Ectodermal cell (in vitro differentiated cells): ENCODE data around the gene SBK2.

Experiments
- H3K27ac ChIP-seq: 2 replicates; pipeline ENCODE4 v1.7.0; 2013; ENCODE audit warnings: mild to moderate bottlenecking, low read depth, low read length; ENCODE audit not compliant: insufficient read depth, poor library complexity, severe bottlenecking
- H3K27me3 ChIP-seq: 2 replicates; pipeline ENCODE4 v1.7.0; 2013; ENCODE audit warnings: mild to moderate bottlenecking, low read length; ENCODE audit not compliant: insufficient read depth, control insufficient read depth, poor library complexity, severe bottlenecking
- H3K36me3 ChIP-seq: one replicate; pipeline ENCODE4 v1.7.0; 2013; ENCODE audit warnings: low read length; ENCODE audit not compliant: control insufficient read depth, insufficient read depth
- H3K4me1 ChIP-seq: one replicate; pipeline ENCODE4 v1.7.0; 2013; ENCODE audit warnings: low read length; ENCODE audit not compliant: control insufficient read depth, insufficient read depth
- H3K4me3 ChIP-seq: 2 replicates; pipeline ENCODE4 v1.7.0; 2013; ENCODE audit warnings: low read depth, low read length, control low read depth; ENCODE audit not compliant: insufficient read depth
- H3K9me3 ChIP-seq: 2 replicates; pipeline ENCODE4 v1.7.0; 2013; ENCODE audit warnings: mild to moderate bottlenecking, low read length, moderate library complexity; ENCODE audit not compliant: control insufficient read depth
- WGBS, 2 experiments: methylation state at CpG; one replicate each; pipeline ENCODE4 v1.1.7; 2013; ENCODE audit warnings: missing lambda C conversion rate in 2 of 2; 5-methylcytosine and 5-hydroxymethylcytosine counted together

The SBK2 gene

DNA sequence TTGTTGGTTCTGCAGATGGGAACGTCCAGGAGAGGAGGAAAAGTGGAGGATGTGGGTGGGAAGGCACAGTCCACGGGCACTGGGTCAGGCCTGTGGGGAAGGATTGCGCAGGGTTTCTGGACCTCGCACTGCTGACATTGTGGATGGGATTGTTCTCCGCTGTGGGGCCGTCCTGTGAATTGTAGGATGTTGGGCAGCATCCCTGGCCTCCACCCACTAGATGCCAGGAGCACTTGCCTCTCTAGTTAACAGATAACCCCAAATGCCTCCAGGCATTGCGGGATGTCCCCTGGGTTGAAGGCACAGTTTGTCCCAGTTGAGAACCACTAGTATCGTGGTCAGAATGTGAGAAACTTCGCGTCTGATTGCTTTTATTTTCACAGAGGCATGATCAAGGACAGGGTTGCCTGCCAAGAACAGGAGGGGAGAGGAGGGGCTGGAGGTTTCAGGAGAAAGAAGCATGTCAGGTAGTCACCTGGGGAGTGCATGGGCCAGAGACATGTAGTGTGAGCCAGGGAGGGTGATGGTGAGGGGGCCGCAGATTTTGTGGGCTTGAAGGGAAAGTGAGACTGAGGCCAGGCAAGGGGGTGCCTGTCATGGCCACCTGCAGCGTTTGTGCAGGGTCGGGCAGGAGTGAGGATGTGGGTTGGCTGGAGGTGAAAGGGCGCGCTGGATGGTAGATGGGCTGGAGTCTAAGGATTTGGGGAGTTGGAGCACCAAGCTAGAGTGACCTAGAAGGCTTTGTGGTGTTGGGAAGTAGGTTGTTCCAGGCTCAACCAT lies 57.3 kb downstream of the SBK2 start:
- Histone ChIP-seq H3K27ac (no peak overlapping the region), H3K4me3 (no peak overlapping the region), H3K36me3 (peaks cover 6% of the 10 kb centered on the region), H3K27me3 (no peaks in the 10 kb centered on the region), H3K4me1 (peaks cover 7% of the 10 kb centered on the region), H3K9me3 (no peaks in the 10 kb centered on the region)
- 87 to 88% methylated on average over 15 of the region's 15 CpGs for WGBS, 2 experiments

- no peak overlapping the region for H3K27ac ChIP-seq
- peaks cover 6% of the 10 kb centered on the region for H3K36me3 ChIP-seq
- peaks cover 11% of the 10 kb centered on the region for H3K4me1 ChIP-seq
- H3K27me3 ChIP-seq: no peaks in the 10 kb centered on the region
- no peak overlapping the region for H3K4me3 ChIP-seq
- no peaks in the 10 kb centered on the region for H3K9me3 ChIP-seq
- 93 to 95% methylated on average over 17 of the region's 17 CpGs for WGBS, 2 experiments
These were observed 57.9 kb downstream of the SBK2 start for GRCh38 chr19:55479045-55479444.
